ENCODE results near the gene SPATA20. TPM values are rescaled to one million over a fixed set of nuclear protein-coding genes. Genes with fewer than 3 reads are reported as not detected.

Gene SPATA20
- total and polyA plus RNA-seq, 2 donors (not counting 3 experiments of a cell fraction or from before 2014, with no cell fraction given) = 42.3 to 51.5 TPM

DNA sequence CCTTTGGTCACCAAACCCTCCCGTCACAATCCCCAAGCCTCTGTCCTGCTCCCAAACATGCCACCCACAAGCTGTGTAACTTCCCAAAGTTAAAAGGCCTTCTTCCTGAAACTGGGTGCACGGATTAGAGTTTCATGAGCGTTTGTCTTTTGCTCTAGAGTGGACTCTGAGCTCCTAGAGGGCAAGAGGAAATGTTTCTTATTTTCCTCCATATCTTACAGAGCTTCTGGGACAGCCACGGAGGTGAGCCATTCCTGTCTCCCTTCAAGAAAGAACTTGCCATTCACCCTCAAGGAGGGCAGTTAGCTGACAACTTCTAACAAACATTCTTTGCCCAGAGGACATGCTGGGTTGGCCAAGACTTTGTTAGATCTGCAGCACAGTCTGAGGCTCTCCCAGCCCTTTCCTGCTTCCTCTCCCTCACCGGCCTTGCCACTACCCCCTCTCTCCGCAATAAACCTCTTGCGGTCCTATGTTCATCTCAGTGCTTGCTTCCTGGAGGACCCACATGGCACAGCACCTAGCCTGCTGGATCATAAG lies 41.3 kb upstream of the SPATA20 start:
- no peaks in the 10 kb centered on the region for H3K36me3 ChIP-seq (ENCODE audit: control insufficient read depth in 2 of 2, extremely low read depth in 1 of 2, insufficient read depth in 2 of 2, low read length in 2 of 2)
- no peak overlapping the region for H2AFZ ChIP-seq (ENCODE audit: low read depth, low read length)
- H3K9me3 ChIP-seq (replicated peaks; ENCODE audit: control insufficient read depth, insufficient read depth, low read length) = no peaks in the 10 kb centered on the region
- H3K27ac ChIP-seq (ENCODE audit: insufficient read depth, low read depth, low read length) = no peak overlapping the region
- H3K4me3 ChIP-seq (replicated peaks in 1 of 3; ENCODE audit: insufficient read depth in 1 of 3, low read depth in 1 of 3, low read length in 3 of 3) = no peak overlapping the region
- H3K4me2 ChIP-seq (ENCODE audit: insufficient read depth, low read length) = no peak overlapping the region
- no peaks in the 10 kb centered on the region for H3K9me1 ChIP-seq (replicated peaks; ENCODE audit: control insufficient read depth, extremely low read depth, insufficient read depth, low read length)
- FAIRE-seq (no peak), DNase-seq (ENCODE audit: low read depth, low spot score) (no peak)
- CTCF ChIA-PET = interaction anchor here (1.3 to 2.5 kb wide), 2 partner anchors 13 to 27 kb away, joined by 3 to 8 read pairs; partner anchors contain the start of gene RSAD1
- intact Hi-C loops (cut with micrococcal nuclease) (no loop called here), dilution Hi-C loops (cut with MboI; ENCODE audit: extremely low pct_ligation_motif_present, low sequenced_read_pairs) (no loop called here)
- BruUV-seq (replicated peaks) = no TSS peak
- peaks cover 5 to 7% of the 10 kb centered on the region in 2 experiments for H3K27me3 ChIP-seq (ENCODE audit: control insufficient read depth in 2 of 2, insufficient read depth in 2 of 2, low read length in 2 of 2)
- TF ChIP-seq EZH2 (IDR thresholded peaks at IDR 0.05; ENCODE audit: borderline replicate concordance, low read depth, low read length, severe bottlenecking) (no peak), FOS (IDR thresholded peaks at IDR 0.05; ENCODE audit: borderline replicate concordance, insufficient read depth, low read length) (no peak), POLR2A (IDR thresholded peaks at IDR 0.05; ENCODE audit: low read depth, low read length) (no peak), MYC (IDR thresholded peaks at IDR 0.05; ENCODE audit: low read depth, low read length) (no peak), JUN (IDR thresholded peaks at IDR 0.05; ENCODE audit: borderline replicate concordance, insufficient read depth, insufficient read length, low read depth) (no peak), GATA2 (IDR thresholded peaks at IDR 0.05; ENCODE audit: insufficient read depth, insufficient read length, low read depth, low read length) (no peak), POLR2AphosphoS5 (IDR thresholded peaks at IDR 0.05; ENCODE audit: insufficient read depth, low read depth, low read length) (no peak)
- TF ChIP-seq, protein P1, sequence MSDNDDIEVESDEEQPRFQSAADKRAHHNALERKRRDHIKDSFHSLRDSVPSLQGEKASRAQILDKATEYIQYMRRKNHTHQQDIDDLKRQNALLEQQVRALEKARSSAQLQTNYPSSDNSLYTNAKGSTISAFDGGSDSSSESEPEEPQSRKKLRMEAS (IDR thresholded peaks at IDR 0.05; ENCODE audit: insufficient read depth, insufficient read length) = no peak
- TF ChIP-seq, protein P2, sequence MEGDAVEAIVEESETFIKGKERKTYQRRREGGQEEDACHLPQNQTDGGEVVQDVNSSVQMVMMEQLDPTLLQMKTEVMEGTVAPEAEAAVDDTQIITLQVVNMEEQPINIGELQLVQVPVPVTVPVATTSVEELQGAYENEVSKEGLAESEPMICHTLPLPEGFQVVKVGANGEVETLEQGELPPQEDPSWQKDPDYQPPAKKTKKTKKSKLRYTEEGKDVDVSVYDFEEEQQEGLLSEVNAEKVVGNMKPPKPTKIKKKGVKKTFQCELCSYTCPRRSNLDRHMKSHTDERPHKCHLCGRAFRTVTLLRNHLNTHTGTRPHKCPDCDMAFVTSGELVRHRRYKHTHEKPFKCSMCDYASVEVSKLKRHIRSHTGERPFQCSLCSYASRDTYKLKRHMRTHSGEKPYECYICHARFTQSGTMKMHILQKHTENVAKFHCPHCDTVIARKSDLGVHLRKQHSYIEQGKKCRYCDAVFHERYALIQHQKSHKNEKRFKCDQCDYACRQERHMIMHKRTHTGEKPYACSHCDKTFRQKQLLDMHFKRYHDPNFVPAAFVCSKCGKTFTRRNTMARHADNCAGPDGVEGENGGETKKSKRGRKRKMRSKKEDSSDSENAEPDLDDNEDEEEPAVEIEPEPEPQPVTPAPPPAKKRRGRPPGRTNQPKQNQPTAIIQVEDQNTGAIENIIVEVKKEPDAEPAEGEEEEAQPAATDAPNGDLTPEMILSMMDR (IDR thresholded peaks at IDR 0.05; ENCODE audit: extremely low read depth in 1 of 2, insufficient read depth in 1 of 2, low read depth in 1 of 2, low read length in 2 of 2) = no peak
- H3K4me1 ChIP-seq (ENCODE audit: control insufficient read depth, extremely low read depth, insufficient read depth, low read length) = peaks cover 4% of the 10 kb centered on the region
- no peaks in the 10 kb centered on the region for H3K79me2 ChIP-seq (ENCODE audit: control insufficient read depth, insufficient read depth, low read length)
- H4K20me1 ChIP-seq (replicated peaks; ENCODE audit: control insufficient read depth, extremely low read depth, insufficient read depth, low read length) = no peaks in the 10 kb centered on the region
- POLR2A ChIA-PET = no interaction called here
- no peak overlapping the region for H3K9ac ChIP-seq (replicated peaks; ENCODE audit: extremely low read depth, insufficient read depth, low read length)

Measured in endothelial cell of umbilical vein (primary cell).